SK-N-DZ (cell line): ENCODE results near the gene NUMA1.

Experiments used
- DNase-seq: peaks from one replicate; pipeline ENCODE4 v3.0.0-alpha.2; 2015; ENCODE audit warnings: low spot score

NUMA1 gene

GRCh38 chr11:72069200-72069599 is 11.1 kb downstream of the NUMA1 start:
- DNase-seq: no peak

GRCh38 chr11:72067676-72068075 is 12.7 kb downstream of the NUMA1 start:
- DNase-seq: no peak

- DNase-seq: no peak
These were observed 13.1 kb downstream of the NUMA1 start for GRCh38 chr11:72067266-72067665.

GRCh38 chr11:72066855-72067254 is 13.5 kb downstream of the NUMA1 start:
- no peak for DNase-seq

GRCh38 chr11:72061739-72062396 is 18.5 kb downstream of the NUMA1 start:
- DNase-seq: no peak

- DNase-seq: no peak
These were observed 21.8 kb downstream of the NUMA1 start for GRCh38 chr11:72058416-72059034.

GRCh38 chr11:72048766-72049460 is 31.4 kb downstream of the NUMA1 start:
- no peak for DNase-seq

GRCh38 chr11:72045849-72046248 is 34.5 kb downstream of the NUMA1 start:
- no peak for DNase-seq

GRCh38 chr11:72042064-72042745 is 38.1 kb downstream of the NUMA1 start:
- DNase-seq: no peak

- peak; percentile 95 for DNase-seq
These were observed 38.8 kb downstream of the NUMA1 start for GRCh38 chr11:72041364-72042063.

GRCh38 chr11:72040491-72041363 is 39.6 kb downstream of the NUMA1 start:
- DNase-seq: peak; percentile 91

GRCh38 chr11:72039856-72040401 is 40.4 kb downstream of the NUMA1 start:
- no peak for DNase-seq

GRCh38 chr11:72039031-72039855 is 41.1 kb downstream of the NUMA1 start:
- peak; percentile 66 for DNase-seq

GRCh38 chr11:72038491-72038890 is 41.9 kb downstream of the NUMA1 start:
- no peak for DNase-seq

GRCh38 chr11:72037554-72038311 is 42.6 kb downstream of the NUMA1 start:
- no peak for DNase-seq

GRCh38 chr11:72036687-72037086 is 43.7 kb downstream of the NUMA1 start:
- DNase-seq: no peak

- no peak for DNase-seq
These were observed 49.8 kb downstream of the NUMA1 start for GRCh38 chr11:72030472-72031045.

GRCh38 chr11:72026090-72026489 is 54.3 kb downstream of the NUMA1 start:
- no peak for DNase-seq
